Spinal cord (tissue), 10 donors: ENCODE results near the gene PXMP2. TPM values are rescaled to one million over a fixed set of nuclear protein-coding genes. Genes with fewer than 3 reads are reported as not detected.

Experiments
- DNase-seq, 6 donors: peaks; one replicate each; pipeline versions ENCODE4 v3.0.0 to v3.0.0-alpha.2; 2013 to 2015; ENCODE audit warnings: low spot score in 6 of 6, low read depth in 4 of 6
- H3K27ac ChIP-seq: one replicate; pipeline ENCODE4 v1.5.1; 2013; ENCODE audit warnings: low read depth, low read length, control low read depth
- H3K27me3 ChIP-seq: one replicate; pipeline ENCODE4 v1.6.1; 2013; ENCODE audit warnings: low read length; ENCODE audit not compliant: control insufficient read depth, insufficient read depth
- H3K36me3 ChIP-seq: one replicate; pipeline ENCODE4 v1.6.1; 2013; ENCODE audit warnings: low read length; ENCODE audit not compliant: control insufficient read depth, insufficient read depth
- H3K4me1 ChIP-seq: one replicate; pipeline ENCODE4 v1.6.1; 2013; ENCODE audit warnings: low read length; ENCODE audit not compliant: control insufficient read depth, insufficient read depth
- H3K4me3 ChIP-seq: one replicate; pipeline ENCODE4 v1.5.1; 2013; ENCODE audit warnings: low read depth, low read length, control low read depth
- H3K9me3 ChIP-seq: one replicate; pipeline ENCODE4 v1.6.1; 2013; ENCODE audit warnings: low read length; ENCODE audit not compliant: control insufficient read depth, insufficient read depth
- WGBS: methylation state at CpG from one replicate; pipeline ENCODE4 v1.1.5; 2013; ENCODE audit warnings: missing lambda C conversion rate; ENCODE audit not compliant: insufficient coverage; 5-methylcytosine and 5-hydroxymethylcytosine counted together
- polyA plus RNA-seq, 2 donors: library from polyadenylated mRNA; unstranded; fragments of 120-200 nt; gene quantifications; one replicate each; pipeline ENCODE4 v1.2.1, GENCODE V29; 2013; ENCODE audit not compliant: insufficient read length in 2 of 2
- total RNA-seq, 2 donors: library from RNA; depleted of rRNA in 1 of 2; stranded (reverse); fragments of 120-200 nt in 1 of 2; fragments of >200 nt in 1 of 2; gene quantifications; one replicate each; pipeline versions ENCODE4 v1.2.3 to v1.2.4, GENCODE V29; 2013 to 2014
- donor health status: healthy.

Gene PXMP2
- total and polyA plus RNA-seq, 4 donors: 27.5 to 74.7 (median 45.7) TPM

- no peaks in the 10 kb centered on the region for H3K9me3 ChIP-seq
- peaks cover 83% of the 10 kb centered on the region for H3K36me3 ChIP-seq
- no peaks in the 10 kb centered on the region for H3K4me1 ChIP-seq
- no peak for DNase-seq
- H3K4me3 ChIP-seq: no peak overlapping the region
- no peak overlapping the region for H3K27ac ChIP-seq
- H3K27me3 ChIP-seq: no peaks in the 10 kb centered on the region
- 100% methylated on average over 6 of the region's 7 CpGs for WGBS
These were observed 41.1 kb downstream of the PXMP2 start for GRCh38 chr12:132728502-132728901.

GRCh38 chr12:132729541-132730320, 42.3 kb downstream of the PXMP2 start:
- WGBS: 86% methylated on average over 22 of the region's 24 CpGs
- H3K36me3 ChIP-seq: peaks cover 84% of the 10 kb centered on the region
- no peak for DNase-seq

GRCh38 chr12:132730353-132730752, 43.0 kb downstream of the PXMP2 start:
- DNase-seq: no peak
- Histone ChIP-seq H3K4me1 (peaks cover 3% of the 10 kb centered on the region), H3K27ac (no peak overlapping the region), H3K4me3 (no peak overlapping the region), H3K36me3 (peaks cover 84% of the 10 kb centered on the region), H3K27me3 (no peaks in the 10 kb centered on the region), H3K9me3 (no peaks in the 10 kb centered on the region)
- WGBS: over 99% methylated on average over 10 of the region's 11 CpGs

More at GRCh38 chr12:132729541-132730320, 42.3 kb downstream of the PXMP2 start:
- H3K4me1 ChIP-seq: peaks cover 3% of the 10 kb centered on the region
- H3K27me3 ChIP-seq: no peaks in the 10 kb centered on the region
- H3K27ac ChIP-seq: no peak overlapping the region
- no peak overlapping the region for H3K4me3 ChIP-seq
- H3K9me3 ChIP-seq: no peaks in the 10 kb centered on the region

- Histone ChIP-seq H3K36me3 (peaks cover 88% of the 10 kb centered on the region), H3K4me3 (no peak overlapping the region), H3K27me3 (no peaks in the 10 kb centered on the region), H3K4me1 (peaks cover 3% of the 10 kb centered on the region), H3K9me3 (no peaks in the 10 kb centered on the region), H3K27ac (no peak overlapping the region)
- WGBS: 94% methylated on average over 15 of the region's 17 CpGs
- no peak for DNase-seq
These were observed 44.2 kb downstream of the PXMP2 start for GRCh38 chr12:132731574-132731973.

DNA sequence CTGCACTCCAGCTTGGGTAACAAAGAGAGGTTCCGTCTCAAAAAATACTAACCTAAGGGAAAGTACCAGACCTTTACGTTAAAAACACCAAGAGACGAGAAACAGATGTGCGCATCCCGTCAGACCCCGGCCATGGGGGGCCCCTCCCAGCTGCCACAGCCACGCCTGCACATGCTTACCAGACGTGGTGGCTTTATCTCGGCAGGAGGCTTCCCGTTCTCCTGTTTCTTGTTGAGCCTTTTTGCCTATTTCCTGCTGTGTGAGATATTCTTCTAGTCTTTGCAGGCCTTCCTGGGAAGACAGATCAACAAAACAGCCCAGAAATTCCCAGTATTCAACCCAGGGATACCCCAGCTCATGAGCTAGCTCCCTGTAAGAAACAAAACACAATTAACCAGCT, 46.8 kb downstream of the PXMP2 start:
- 69% methylated on average over 8 of the region's 10 CpGs for WGBS
- Histone ChIP-seq H3K4me1 (peaks cover 3% of the 10 kb centered on the region), H3K27me3 (no peaks in the 10 kb centered on the region), H3K27ac (peak overlapping the region; percentile 35), H3K9me3 (no peaks in the 10 kb centered on the region), H3K4me3 (no peak overlapping the region), H3K36me3 (peaks cover 88% of the 10 kb centered on the region)
- peak in 4 of 6 donors; percentile 6 to 64 (median 10) for DNase-seq

DNA sequence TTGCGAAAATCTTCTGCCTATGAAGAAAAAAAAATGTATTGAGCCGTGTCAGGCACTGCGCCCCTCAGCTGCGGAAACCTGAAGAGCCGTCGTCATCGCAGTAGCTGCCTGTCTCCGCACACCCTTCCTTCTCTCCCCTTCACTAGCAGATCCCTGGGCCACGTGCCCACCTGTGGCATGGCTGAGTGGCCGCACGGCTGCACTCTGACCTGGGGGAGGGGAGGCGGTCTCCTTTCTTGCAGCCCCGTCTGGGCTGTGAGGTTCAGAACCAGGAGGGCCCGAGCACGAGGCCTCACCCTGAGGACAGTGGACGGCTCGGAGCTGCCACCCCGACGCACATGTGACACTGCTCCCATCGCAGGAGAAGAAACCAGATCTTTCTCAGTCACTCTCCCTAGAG, 48.1 kb downstream of the PXMP2 start:
- Histone ChIP-seq H3K36me3 (peaks cover 88% of the 10 kb centered on the region), H3K4me3 (no peak overlapping the region)

DNA sequence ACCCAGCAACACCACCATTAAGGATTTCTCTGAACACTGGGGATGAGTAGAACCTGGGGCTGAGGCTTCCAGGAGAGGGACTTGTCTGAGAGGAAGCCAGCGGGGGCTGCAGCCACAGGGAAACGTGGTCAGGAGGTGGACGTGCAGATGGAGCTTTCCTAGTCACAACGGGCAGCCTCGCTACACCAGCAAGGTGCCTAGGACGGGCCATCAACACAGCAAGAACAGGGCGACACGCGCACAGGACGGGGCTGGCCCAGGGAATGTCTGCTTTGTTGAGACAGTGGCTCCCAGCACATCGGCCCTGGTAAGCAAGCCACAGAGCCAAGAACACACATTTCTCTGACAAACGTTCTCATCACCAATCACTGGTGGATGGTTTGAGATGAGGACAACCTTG, 49.0 kb downstream of the PXMP2 start:
- H3K27ac ChIP-seq: no peak overlapping the region
- H3K4me1 ChIP-seq: peaks cover 3% of the 10 kb centered on the region
- no peak for DNase-seq
- WGBS: 97% methylated on average over 11 of the region's 12 CpGs
- peaks cover 88% of the 10 kb centered on the region for H3K36me3 ChIP-seq
- no peaks in the 10 kb centered on the region for H3K9me3 ChIP-seq
- no peak overlapping the region for H3K4me3 ChIP-seq
- H3K27me3 ChIP-seq: no peaks in the 10 kb centered on the region

More for the DNA sequence above, 48.1 kb downstream of the PXMP2 start:
- no peak for DNase-seq
- Histone ChIP-seq H3K27ac (no peak overlapping the region), H3K9me3 (no peaks in the 10 kb centered on the region), H3K27me3 (no peaks in the 10 kb centered on the region), H3K4me1 (peaks cover 3% of the 10 kb centered on the region)
- WGBS: 77% methylated on average over 12 of the region's 20 CpGs

GRCh38 chr12:132736913-132737312, 49.5 kb downstream of the PXMP2 start:
- no peaks in the 10 kb centered on the region for H3K9me3 ChIP-seq
- peaks cover 3% of the 10 kb centered on the region for H3K4me1 ChIP-seq
- DNase-seq: no peak
- H3K36me3 ChIP-seq: peaks cover 85% of the 10 kb centered on the region
- no peak overlapping the region for H3K4me3 ChIP-seq
- H3K27me3 ChIP-seq: no peaks in the 10 kb centered on the region
- WGBS: 97% methylated on average over 13 of the region's 15 CpGs
- H3K27ac ChIP-seq: no peak overlapping the region

- Histone ChIP-seq H3K36me3 (peaks cover 90% of the 10 kb centered on the region), H3K27me3 (no peaks in the 10 kb centered on the region), H3K27ac (no peak overlapping the region), H3K9me3 (no peaks in the 10 kb centered on the region), H3K4me1 (peaks cover under 1% of the 10 kb centered on the region), H3K4me3 (no peak overlapping the region)
- DNase-seq: no peak
- 86% methylated on average over 13 of the region's 19 CpGs for WGBS
These were observed 52.4 kb downstream of the PXMP2 start for GRCh38 chr12:132739600-132740312.

- no peaks in the 10 kb centered on the region for H3K27me3 ChIP-seq
- WGBS: 93% methylated on average over 5 of the region's 6 CpGs
These were observed 52.9 kb downstream of the PXMP2 start for GRCh38 chr12:132740313-132740646.

More at GRCh38 chr12:132740313-132740646, 52.9 kb downstream of the PXMP2 start:
- H3K4me3 ChIP-seq: no peak overlapping the region
- no peaks in the 10 kb centered on the region for H3K4me1 ChIP-seq
- no peak for DNase-seq
- peaks cover 90% of the 10 kb centered on the region for H3K36me3 ChIP-seq
- no peak overlapping the region for H3K27ac ChIP-seq
- no peaks in the 10 kb centered on the region for H3K9me3 ChIP-seq
